ENCODE results near the gene ZNF830.

DNA sequence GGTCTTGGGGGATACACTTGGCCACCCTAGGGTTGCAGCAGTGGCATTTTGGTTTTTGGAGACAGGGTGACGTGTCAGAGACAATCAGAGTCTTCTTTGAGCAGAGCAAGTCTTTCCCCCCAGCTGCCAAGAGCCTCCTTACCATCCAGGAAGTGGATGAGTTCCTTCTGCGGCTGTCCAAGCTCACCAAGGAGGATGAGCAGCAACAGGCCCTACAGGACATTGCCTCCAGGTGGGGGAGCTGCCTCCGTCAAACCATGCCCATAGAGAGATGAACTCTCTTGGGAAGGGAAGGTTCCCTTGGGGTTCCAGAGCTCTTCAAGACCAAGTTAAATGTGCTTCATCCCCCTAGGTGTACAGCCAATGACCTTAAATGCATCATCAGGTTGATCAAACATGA, 30.3 kb downstream of the ZNF830 start:
- TF ChIP-seq, protein P1, sequence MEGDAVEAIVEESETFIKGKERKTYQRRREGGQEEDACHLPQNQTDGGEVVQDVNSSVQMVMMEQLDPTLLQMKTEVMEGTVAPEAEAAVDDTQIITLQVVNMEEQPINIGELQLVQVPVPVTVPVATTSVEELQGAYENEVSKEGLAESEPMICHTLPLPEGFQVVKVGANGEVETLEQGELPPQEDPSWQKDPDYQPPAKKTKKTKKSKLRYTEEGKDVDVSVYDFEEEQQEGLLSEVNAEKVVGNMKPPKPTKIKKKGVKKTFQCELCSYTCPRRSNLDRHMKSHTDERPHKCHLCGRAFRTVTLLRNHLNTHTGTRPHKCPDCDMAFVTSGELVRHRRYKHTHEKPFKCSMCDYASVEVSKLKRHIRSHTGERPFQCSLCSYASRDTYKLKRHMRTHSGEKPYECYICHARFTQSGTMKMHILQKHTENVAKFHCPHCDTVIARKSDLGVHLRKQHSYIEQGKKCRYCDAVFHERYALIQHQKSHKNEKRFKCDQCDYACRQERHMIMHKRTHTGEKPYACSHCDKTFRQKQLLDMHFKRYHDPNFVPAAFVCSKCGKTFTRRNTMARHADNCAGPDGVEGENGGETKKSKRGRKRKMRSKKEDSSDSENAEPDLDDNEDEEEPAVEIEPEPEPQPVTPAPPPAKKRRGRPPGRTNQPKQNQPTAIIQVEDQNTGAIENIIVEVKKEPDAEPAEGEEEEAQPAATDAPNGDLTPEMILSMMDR (IDR thresholded peaks at IDR 0.05): no peak
- TF ChIP-seq ZFX (IDR thresholded peaks at IDR 0.05; ENCODE audit: borderline replicate concordance): no peak
